ENCODE data around the gene AFF3.
A peak's percentile ranks its signal among the peaks of the same experiment; 100 is the strongest.
"Not testable (repeated sequence)": the region's sequence is repeated elsewhere in the genome, so short reads cannot be mapped to it uniquely, and the experiment has no call there.

AFF3 gene

DNA sequence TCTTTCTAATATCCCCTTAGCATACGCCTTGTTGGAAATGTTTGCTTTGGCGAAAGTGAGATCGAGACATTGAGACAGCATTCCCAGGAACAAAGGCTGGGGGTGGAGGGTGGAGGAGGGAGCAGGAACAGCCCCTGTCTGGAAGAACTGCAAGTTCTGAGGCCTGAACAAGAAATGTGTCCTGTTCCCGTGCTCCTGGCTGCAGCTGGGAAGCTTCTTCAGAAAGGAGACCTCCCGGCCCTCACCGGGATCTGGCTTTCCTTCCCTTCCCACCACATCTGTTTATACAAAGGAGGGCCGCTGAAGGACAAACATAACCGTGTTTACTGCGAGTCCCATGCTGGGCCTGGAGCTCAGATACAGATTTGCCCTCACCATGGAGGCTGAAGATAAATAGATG lies 35.9 kb downstream of the AFF3 start:
- no peak for DNase-seq

DNA sequence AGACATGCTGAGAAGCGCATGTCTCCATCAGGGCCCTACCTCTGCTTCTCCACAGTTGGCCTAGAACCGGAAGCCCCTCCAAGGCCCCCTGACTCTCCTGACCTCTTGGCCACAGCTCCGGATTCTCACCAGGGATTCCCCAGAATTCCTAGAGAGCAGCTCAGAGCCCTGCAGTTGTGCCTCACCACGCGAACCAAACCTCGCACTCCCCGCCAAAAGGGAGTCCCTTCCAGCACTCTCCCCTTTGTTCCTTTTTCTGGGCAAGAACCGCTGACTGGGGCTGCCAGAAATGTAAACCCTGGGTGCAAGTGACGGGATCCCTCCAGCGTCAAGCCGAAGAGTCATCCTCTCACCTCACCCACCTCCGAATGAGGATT lies 36.7 kb downstream of the AFF3 start:
- DNase-seq, result no peak

DNA sequence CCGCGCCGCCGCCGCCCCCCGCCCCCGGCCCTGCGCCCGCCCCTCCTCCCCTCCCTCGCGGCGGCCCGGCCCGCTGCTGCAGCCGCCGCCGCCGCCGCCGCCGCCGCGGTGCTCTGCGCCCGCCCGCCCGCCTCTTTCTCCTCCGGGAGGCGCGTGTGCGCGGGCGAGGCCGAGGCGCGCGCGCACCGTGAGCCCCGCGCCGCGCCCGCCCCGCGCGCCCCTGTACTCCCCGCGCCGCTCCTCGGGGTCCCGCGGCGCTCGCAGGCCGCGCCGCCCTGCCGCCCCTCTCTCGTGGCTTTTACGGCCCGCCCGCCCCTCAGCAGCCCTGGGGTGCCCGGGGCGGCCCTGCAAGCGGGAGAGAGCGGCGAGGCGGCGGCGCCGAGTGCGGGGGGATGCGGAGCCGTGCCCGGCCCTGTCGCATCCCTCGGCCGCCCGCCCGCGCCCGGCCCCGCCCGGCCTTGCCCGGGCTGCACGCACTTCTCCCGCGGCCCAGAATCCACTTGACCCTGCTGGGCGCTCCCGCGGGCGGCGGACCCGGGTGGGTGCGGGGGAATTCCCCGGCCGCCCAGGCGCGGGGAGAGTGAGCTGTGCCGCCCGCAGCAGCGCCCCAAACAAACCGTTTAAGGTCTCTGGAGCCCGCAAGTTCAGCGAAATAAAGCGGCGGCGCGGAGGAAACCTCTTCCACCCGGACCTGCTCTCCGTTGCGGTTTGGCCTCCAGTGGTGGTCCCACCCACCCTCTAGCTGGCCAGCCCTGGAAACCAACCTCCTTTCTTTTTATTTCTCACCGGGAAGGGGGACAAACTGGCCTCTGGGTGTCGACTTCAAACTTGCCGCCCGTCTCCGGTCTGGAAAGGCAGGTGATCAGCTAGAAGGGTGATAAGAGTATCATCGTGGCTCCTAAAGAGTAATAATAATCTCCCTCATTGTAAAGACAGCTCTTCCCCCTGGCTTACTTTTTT lies 37.4 kb downstream of the AFF3 start:
- peak in 1 of 2 donors; percentile 9 for DNase-seq

DNA sequence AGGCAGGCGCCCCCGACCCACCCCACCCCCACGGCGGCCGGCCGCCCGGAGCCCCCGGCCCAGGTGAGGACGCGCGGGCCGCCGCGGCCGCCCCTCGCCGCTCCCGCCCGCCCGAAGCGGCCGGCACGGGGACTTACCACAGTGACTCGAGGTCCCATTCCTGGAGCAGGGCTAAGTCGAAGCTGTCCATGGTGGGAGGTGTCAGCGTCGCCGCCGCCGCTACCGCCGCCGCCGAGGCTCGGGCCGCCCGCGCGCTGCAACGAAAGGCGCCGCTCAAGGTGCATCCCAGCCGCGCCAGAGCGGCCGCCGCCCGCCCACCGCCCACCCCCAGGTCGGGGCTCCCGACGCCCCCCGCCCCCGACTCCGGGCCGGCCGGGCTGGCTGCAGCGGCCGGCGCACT lies 38.1 kb downstream of the AFF3 start:
- not testable (repeated sequence) for DNase-seq

DNA sequence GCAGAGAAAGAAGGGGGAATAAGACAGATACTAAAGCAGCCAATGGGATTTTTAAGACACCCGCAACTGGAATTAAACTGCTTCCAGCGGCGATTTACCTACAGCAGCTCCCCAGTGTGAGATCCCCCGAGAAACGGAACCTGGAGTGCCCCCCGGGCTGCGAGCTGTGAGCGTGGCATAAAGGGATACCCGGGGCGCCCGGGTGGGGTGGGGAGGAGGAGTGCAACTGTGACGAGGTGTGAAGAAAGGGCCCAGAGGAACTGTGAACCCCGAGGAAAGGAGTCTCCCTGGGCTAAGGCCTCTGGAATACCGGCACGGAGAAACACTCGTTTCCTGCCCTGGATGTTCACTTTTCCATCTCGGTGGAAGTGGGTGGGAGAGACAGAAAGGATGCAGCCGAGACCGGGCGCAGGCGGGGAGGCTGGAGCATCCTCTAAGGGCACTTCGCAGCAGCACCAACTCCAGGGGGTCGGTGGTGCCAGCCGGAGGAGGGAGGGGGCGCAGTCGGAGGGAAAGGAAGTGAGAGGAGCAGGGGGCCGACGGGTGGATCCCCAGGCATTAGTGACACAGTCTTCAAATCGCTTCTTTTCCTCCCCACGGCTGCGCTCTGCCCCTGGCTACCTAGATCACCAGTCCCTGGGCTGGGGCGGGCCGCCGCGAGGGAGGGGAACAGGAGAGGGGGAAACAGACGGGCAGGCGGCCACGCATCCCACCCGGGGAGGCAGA lies 38.7 kb downstream of the AFF3 start:
- DNase-seq, result not testable (repeated sequence)

DNA sequence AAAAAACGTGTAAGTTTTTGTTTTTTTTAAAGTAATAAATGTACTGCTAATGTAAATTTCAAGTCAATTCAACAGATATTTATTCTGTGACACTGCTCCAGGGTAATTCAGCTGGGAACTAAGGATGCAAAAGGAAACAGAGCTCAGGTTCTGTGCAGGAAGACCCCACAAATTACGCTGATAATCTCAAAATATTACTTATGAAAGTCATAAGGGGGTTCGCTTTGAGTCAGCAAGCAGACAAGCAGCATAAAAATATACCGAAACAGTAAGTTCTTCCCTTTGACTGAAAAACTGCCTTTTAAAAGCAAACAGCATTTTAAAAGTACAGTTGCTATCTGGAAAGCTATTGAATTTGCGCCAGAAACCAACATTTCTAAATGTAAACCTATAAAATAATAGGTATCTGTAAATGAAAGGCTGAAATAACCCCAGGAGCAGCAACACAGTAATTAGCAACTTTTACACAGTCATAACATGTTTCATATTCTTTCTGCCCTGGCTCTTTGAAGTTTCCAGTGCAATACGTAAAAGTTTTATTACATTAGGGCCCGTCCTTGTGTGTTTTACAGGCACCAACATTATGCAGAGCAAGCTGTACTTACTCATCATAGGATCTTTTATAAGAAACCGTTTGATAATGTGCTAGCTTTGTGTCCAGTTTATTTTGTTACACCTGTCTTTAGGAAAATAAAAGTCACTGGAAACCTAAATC lies 39.8 kb downstream of the AFF3 start:
- not testable (repeated sequence) for DNase-seq

DNA sequence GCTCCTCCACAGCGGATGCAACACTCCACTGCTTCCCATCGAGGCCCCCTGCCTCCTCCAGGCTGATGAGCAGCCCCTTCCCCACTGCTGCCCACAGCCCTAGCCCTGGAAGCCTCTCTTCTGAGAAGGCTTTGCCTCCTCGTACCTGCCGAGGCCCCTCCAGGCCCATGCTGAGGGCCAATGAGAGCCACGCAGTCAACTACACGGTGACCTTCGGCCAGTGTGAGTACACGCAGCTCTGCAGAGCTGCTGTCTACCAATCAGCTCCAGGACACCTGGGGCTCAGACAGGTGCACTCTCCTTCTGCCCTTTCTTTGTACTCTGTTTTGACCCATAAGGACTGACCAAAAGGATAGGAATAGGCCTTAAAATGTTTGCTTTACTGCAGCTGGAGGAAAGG lies 43.5 kb downstream of the AFF3 start:
- not testable (repeated sequence) for DNase-seq

DNA sequence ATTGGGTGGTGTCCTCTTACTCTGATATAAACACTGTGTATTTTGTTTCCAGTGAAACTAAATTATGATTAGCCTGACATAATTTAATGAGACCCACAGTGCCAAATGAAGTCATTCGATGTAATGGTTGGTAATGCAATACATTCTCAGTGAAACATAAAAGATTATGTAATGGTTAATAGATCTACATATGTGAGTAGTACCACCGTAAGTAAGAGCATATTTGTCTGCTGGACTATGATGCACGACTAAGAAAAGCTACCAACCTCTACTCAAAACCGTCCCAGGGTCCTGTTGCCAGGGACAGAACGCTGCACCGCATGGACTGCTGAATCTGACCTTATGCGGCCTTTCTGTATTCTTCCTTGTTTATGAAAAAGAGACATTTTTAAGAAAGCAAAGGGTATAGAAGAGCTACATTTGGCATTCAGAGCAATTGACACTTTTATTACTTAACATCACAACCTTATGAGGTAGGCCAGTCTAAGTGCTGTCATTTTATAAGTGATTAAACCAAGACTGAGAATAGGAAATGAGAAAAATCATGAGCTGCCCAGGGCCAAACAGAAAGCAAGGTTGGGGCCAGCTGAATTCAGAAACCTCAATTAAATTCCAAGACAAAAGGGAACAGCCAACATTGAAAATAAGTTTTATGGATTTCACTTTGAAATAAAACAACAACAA lies 44.6 kb downstream of the AFF3 start:
- not testable (repeated sequence) for DNase-seq

DNA sequence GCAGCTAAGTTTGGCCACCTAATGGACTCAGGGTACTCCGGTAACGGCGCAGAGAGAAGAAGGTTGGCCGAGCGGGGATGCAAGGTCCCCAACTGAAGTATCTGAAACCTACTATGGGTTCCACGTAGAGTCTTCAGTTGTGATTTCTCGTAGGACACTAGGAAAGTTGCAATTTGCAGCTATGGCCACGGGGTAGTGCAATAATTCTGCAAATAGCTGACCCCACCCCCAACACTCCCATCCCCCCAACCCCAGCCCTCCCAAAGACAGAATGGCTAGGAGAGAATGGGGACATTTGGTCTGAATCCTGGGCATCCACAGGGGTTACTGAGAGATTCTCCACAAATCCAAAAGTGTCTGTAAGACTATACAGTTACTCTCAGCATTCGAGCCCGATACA lies 46.5 kb downstream of the AFF3 start:
- DNase-seq, result not testable (repeated sequence)

DNA sequence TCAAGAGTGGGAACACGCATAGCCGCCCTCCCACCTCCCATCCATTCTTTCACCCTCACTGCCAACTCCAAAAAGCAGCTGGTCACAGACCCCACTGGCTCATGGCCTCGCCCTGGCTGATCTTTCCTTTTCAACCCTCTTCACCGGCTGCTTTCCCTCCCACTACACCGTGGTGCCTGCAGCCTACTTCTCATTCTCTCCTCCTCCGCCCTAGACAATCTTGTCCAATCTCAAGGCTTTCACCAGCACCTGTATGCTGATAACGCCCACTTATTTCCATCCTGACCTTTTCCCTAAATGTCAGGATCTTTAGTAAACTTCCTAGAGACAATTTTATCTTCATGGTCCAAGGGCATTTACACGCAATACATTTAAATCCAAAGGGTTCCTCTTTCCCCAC lies 50.6 kb downstream of the AFF3 start:
- not testable (repeated sequence) for DNase-seq

DNA sequence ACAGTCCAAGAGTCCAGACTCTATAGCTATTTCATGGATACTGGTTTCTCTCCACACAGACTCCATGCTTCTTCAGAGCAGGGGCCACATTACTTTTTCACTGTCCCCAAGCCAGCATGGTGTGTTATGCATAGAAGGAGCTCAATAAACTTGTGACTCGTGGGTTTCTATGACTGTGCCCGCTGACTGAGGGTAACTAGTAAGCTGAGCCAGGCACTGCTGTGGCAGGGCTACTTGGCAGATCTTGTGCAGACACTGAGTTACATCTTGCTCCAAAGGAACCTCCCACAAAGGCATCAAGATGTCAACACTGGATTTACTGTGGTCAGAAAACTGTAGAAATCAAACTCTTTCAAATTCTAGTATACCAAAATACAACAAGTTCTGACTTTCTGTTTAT lies 56.6 kb downstream of the AFF3 start:
- not testable (repeated sequence) for DNase-seq

DNA sequence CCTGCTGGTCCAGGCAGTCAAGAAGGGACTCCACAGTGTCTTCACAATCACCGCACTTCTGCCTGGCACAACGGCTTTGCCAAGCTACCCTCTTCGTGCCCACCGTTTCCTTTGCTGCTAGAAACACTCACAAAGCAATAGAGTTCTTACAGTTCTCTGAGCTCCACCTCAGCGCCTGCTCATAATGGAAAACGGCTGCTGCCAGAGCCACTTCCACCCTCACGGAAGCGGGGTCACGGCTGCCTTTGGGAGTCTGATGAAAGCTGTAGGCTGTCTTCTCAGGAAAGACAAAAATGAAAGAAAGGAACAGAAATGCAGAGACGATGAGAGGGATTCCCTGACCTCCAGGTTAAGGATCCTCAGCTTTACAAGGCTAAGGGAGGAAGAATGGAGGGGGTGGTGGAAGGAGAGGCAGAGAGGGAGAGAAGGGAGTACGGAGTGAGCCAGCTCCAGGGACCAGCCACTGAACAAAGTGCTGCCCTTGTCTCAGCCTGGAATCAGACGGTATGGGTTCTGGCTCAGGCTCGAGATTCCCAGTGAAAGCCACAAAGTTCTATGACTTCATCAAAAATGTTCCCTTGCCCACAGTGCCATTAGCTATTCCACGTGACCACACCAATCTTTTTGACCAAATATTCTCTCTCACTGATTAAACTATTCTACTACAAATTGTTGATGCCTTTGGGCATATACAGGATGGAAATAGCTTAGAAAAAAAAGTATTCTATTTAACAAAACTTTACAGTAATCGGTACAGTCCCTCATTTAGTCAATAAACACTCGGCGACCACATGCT lies 58.8 kb downstream of the AFF3 start:
- DNase-seq, result not testable (repeated sequence)

DNA sequence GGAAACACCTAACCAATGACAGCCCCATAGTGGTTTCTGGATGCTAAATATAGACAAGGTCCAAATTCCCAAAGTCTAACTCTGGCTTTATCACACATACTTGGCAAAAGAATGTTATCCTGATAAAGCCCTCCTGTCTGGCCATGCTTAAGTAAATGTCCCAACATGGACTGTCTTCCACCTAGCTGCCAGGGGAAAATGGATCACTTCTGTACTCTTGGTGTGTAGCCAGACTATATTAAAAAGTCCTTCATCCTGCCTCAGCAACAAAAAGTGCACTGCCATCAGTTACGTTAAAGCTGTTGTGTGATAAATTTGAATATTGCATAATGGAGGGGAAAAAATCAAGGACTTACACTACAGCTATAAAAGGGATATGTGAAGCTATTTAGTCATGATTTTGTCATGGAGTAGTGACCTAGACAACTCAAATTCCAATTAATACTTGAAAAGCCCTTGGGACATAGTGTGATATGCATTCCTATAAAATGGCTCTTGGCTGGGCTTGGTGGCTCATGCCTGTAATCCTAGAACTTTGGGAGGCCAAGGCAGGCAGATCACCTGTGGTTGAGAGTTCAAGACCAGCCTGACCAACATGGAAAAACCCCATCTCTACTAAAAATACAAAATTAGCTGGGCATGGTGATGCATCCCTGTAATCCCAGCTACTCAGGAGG lies 60.0 kb downstream of the AFF3 start:
- not testable (repeated sequence) for DNase-seq

DNA sequence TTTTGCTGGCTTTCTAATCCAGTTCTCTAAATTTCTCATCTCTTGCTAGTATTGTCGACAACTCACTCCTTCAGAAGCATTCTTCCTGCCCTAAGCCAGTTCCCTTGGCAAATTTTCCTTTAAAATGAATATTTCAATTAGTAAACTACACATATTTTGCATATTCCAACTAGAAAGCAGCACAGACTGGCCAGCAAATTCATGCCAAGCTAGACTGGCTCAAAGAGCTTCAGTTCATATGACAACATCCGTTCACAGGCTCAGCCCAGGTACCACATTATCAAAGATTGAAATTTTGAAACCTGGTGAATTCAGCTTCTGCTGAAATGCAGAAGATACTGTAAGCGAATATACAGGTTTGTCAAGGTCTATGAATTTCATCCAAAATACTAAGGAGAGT lies 64.5 kb downstream of the AFF3 start:
- DNase-seq, result no peak

DNA sequence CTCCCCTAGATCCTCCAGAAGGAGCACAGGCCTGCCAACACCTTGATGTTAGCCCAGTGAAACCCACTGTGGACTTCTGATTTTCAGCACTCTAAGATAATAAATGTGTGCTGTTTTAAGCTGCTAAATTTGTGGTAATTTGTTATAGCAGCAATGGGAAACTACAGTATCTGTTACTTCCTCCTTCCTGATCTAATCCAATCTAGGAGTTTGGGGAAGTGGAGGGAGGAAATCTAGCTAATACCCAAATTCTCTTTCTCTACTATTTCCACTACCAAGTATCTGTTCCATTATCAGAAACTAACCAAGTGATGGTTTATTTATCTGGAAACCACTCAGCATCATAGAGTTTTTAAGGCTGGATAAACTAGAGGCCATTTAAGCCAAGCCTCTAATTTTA lies 64.9 kb downstream of the AFF3 start:
- DNase-seq, result no peak

DNA sequence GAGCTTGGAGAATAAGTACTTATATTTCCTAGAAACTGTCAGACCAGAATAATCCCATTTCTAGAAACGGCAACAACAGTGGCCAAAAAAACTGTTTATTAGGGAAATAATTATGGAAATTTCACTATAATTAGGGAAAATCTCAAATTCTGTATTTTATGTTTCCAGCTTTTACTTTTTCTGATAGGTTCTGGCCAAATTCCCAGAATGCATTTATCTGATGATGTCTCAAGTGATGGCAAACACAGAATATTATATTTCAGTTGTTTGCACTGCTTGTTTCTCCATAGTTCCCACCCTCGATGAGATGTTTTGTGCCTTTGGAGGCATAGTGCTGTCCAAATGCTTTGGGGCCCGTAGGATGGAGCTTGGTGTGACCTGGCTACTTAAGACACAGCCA lies 66.9 kb downstream of the AFF3 start:
- no peak for DNase-seq

DNA sequence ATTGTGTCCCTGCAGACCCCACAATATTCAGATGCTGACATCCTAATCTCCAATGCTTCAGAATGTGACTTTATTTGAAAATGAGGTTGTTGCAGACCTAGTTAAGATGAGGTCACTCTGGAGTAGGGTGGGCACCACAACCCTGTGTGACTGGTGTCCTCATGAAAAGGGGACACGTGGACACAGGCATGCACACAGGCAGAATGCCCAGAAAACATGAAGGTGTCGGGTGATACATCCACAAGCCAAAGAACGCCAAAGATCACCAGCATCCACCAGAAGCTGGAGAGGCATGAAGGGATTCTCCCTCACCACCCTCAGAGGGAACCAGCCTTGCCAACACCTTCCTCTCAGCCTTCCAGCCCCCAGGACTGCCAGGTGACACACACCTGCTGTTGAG lies 69.3 kb downstream of the AFF3 start:
- DNase-seq, result no peak

DNA sequence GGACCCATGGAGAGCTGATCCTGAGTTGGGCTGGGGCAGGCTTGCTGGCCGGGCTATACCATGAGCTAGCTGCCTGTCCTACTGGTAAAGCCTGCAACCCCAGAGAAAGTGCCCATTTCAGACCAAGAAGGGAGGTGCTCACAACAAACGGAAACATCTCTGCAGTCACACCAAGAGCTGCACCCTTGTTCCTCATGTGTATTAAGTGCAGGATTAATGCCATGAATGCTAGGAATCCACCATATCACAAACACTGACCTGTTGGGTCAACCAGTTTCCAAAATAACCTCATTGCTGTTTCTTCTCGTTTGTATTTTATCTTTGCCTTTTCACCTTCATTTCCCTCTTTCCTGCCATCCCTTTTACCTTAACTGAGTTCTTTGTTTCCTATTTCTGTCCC lies 69.9 kb downstream of the AFF3 start:
- DNase-seq, result no peak

DNA sequence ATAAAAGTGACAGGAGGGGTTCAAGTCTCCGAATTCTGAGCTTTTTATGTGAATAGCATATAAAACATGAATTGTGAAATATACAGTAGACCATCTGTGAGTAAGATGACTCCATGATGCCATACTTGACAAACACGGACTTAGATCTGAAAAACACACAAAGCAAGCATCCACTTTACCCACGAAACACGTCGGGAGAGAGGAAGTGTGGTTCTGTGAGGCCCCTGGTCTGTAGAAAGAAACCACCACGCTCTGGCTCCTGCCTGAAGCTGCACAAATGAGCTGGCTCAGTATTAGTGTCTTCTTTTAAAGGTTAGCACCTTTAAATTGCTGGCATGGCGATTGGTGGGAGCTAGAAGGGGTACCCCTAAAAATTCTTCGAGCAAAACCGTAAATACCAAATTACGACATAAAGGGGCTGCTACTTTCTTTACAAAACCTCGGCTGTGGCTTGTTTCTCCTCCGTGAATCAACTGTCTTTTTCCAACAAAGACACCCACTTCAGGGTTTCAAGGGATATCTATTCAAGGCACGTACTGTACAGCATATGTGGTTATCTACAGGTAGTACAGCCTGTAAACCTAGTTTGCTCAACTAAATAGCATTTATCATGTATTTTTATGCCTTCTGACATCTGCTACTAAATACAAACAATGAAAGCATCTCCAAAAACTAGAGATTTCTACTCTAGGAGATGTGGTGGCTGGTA lies 70.9 kb downstream of the AFF3 start:
- DNase-seq, result no peak

DNA sequence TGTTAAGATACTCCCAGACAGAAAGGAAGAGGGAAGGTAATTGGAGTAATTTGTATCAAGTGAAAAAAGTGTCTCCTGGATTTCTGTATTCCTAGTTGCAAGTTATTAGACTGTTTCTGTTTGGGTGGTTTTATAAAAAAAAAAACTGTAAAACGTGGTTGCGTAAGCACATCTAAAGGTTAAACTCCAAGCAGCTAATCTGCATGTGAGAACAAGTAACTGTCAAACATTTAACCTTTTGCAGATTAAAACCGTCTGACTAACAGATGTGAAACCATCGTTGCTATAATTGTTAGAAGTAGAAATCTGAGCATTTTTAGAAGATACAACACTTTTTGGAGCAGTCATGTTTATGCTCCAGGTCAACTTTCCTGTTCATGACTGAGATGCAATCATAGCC lies 72.3 kb downstream of the AFF3 start:
- DNase-seq, result no peak

DNA sequence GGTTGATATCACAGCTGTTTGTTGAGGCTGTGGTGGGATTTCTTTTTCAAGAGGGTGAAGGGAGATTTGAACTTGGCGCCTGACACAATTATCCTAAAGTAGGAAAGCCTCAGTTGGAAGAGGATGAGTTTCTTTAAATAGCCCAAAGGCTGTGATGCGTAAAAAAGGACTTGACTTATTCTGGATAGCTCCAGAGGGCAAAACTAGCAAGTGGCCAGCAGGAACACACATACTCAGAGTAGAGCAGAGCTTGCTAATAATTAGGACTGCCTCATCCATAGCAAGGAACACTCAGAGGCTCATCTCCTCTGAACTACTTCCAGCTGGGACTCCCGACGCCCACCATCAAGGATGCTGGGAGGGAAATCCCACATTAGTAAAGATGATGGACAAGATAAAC lies 74.0 kb downstream of the AFF3 start:
- DNase-seq, result no peak
